PC-3 (cell line): Measurements from ENCODE around the gene APEX1. TPM values are rescaled to one million over a fixed set of nuclear protein-coding genes. Genes with fewer than 3 reads are reported as not detected.
"Not testable (repeated sequence)": the region's sequence is repeated elsewhere in the genome, so short reads cannot be mapped to it uniquely, and the experiment has no call there.

Experiments used
- ATAC-seq: fragments of 200-7000 bp; cut with Tn5 transposase; 2 replicates; pipeline ENCODE4 v1.9.1; 2020; ENCODE audit warnings: mild to moderate bottlenecking, moderate library complexity
- BruUV-seq: library from RNA; stranded (reverse); fragments of 400-500 nt; replicated peaks from 2 replicates; lab custom pipeline; 2021; lab: Mats Ljungman, UMichigan
- CTCF ChIA-PET: fragments of 300-600 bp; sonication (Branson Sonifier 250); formaldehyde crosslinking; loops from one replicate; lab custom pipeline; 2022; ENCODE audit warnings: antibody characterized with exemption; lab: Charles Lee
- POLR2A ChIA-PET: fragments of 300-600 bp; sonication (Branson Sonifier 250); formaldehyde crosslinking; loops from one replicate; lab custom pipeline; 2022; ENCODE audit warnings: antibody characterized with exemption; ENCODE audit not compliant: unreplicated experiment; lab: Charles Lee
- DNase-seq: peaks from one replicate; pipeline ENCODE4 v3.0.0-alpha.2; 2015
- H2AFZ ChIP-seq: fragments of 300-600 bp; sonication (generic); 2 replicates; pipeline ENCODE4 v1.6.0; 2016; ENCODE audit warnings: antibody characterized with exemption, low read length
- H3F3A ChIP-seq: fragments of 300-600 bp; sonication (generic); one replicate; pipeline ENCODE4 v1.6.0; 2017; ENCODE audit warnings: antibody characterized with exemption, low read length, control low read depth, mild to moderate bottlenecking; ENCODE audit not compliant: unreplicated experiment
- H3K27ac ChIP-seq: fragments of 300-600 bp; sonication (generic); 2 replicates; pipeline ENCODE4 v1.5.1; 2016; ENCODE audit warnings: mild to moderate bottlenecking, low read length
- H3K27me3 ChIP-seq: fragments of 300-600 bp; sonication (generic); 2 replicates; pipeline ENCODE4 v1.6.1; 2016; ENCODE audit warnings: low read length, mixed read lengths
- H3K36me3 ChIP-seq: fragments of 300-600 bp; sonication (generic); 2 replicates; pipeline ENCODE4 v1.6.1; 2016; ENCODE audit warnings: low read depth, mixed run types, low read length, mixed read lengths
- H3K4me1 ChIP-seq: fragments of 300-600 bp; sonication (generic); 2 replicates; pipeline ENCODE4 v1.5.1; 2016; ENCODE audit warnings: low read length; ENCODE audit not compliant: insufficient read depth
- H3K4me2 ChIP-seq: fragments of 300-600 bp; sonication (generic); 2 replicates; pipeline ENCODE4 v1.6.0; 2016; ENCODE audit warnings: low read length
- H3K4me3 ChIP-seq: fragments of 300-600 bp; sonication (generic); 2 replicates; pipeline ENCODE4 v1.5.1; 2016; ENCODE audit warnings: mild to moderate bottlenecking, low read length, mixed read lengths
- H3K79me2 ChIP-seq: fragments of 300-600 bp; sonication (generic); 2 replicates; pipeline ENCODE4 v1.6.1; 2017; ENCODE audit warnings: low read length, mixed read lengths
- H3K9ac ChIP-seq: fragments of 300-600 bp; sonication (generic); 2 replicates; pipeline ENCODE4 v1.6.0; 2016; ENCODE audit warnings: mild to moderate bottlenecking, low read length
- H3K9me2 ChIP-seq: fragments of 300-600 bp; sonication (generic); replicated peaks from 2 replicates; pipeline ENCODE4 v1.6.1; 2016; ENCODE audit warnings: mixed run types, low read length, mixed read lengths
- H3K9me3 ChIP-seq: fragments of 300-600 bp; sonication (generic); 2 replicates; pipeline ENCODE4 v1.6.1; 2016; ENCODE audit warnings: low read length, mixed read lengths
- H4K20me1 ChIP-seq: fragments of 300-600 bp; sonication (generic); 2 replicates; pipeline ENCODE4 v1.6.1; 2016; ENCODE audit warnings: low read length, mixed read lengths
- EZH2 ChIP-seq: fragments of 300-600 bp; sonication (generic); IDR thresholded peaks from one replicate; pipeline ENCODE4 v1.6.1; 2017; ENCODE audit warnings: antibody characterized with exemption, mild to moderate bottlenecking, low read length; ENCODE audit not compliant: unreplicated experiment
- EZH2phosphoT487 ChIP-seq: fragments of 300-600 bp; sonication (generic); IDR thresholded peaks from 2 replicates; pipeline ENCODE4 v1.6.1; 2018; ENCODE audit warnings: mild to moderate bottlenecking, antibody characterized with exemption, low read length, borderline replicate concordance
- intact Hi-C: fragments of 100-400 bp; cut with micrococcal nuclease; formaldehyde crosslinking; loops from 2 replicates; pipeline ENCODE4 v1.9.0; 2023
- total RNA-seq: library from RNA; depleted of rRNA; stranded (reverse); fragments of >200 nt; gene quantifications from 2 replicates; pipeline ENCODE4 v1.2.3, GENCODE V29; 2014
- TF ChIP-seq, protein P1 (sequence below): fragments of 300-600 bp; sonication (generic); conservative IDR thresholded peaks from 2 replicates; pipeline ENCODE4 v1.5.1; 2017; ENCODE audit warnings: antibody characterized with exemption, low read depth, mild to moderate bottlenecking, low read length

Gene APEX1
- total RNA-seq, 1 experiment from 2014 or later, result 147 TPM

DNA sequence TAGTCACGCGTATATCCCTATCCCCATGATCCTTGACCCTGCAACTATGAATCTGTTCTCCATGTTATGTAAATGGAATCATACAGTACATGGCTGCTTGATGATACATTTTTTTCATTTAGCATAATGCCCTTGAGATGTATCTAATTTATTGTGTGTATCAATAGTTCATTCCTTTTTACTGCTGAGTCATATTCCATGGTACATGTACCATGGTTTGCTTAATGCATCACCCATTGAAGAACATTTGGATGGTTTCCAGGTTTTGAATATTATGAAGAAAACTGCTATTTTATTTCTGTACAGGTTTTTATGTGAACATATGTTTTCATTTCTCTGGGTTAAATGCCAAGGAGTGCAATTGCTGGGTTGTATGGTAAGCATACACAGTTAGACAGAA is 46.3 kb downstream of the APEX1 start:
- H3K79me2 ChIP-seq, result no peaks in the 10 kb centered on the region
- no peaks in the 10 kb centered on the region for H3K9me2 ChIP-seq
- no peak overlapping the region for H3K4me3 ChIP-seq
- no peaks in the 10 kb centered on the region for H3K27me3 ChIP-seq
- ChIA-PET POLR2A (no interaction called here), CTCF (no interaction called here)
- peak overlapping the region; percentile 3; the same call in 1 of the 2 replicates for H3K4me2 ChIP-seq
- no TSS peak for BruUV-seq
- peaks cover 28% of the 10 kb centered on the region for H3K4me1 ChIP-seq
- intact Hi-C loops, result no loop called here
- H4K20me1 ChIP-seq, result no peaks in the 10 kb centered on the region
- H3F3A ChIP-seq, result no peaks in the 10 kb centered on the region
- H3K27ac ChIP-seq, result peak overlapping the region; percentile 41
- no peaks in the 10 kb centered on the region for H3K36me3 ChIP-seq
- H3K9ac ChIP-seq, result no peak overlapping the region
- DNase-seq (peak; percentile 89), ATAC-seq (peak; percentile 74)
- TF ChIP-seq EZH2phosphoT487 (no peak), EZH2 (no peak)
- TF ChIP-seq, protein P1, sequence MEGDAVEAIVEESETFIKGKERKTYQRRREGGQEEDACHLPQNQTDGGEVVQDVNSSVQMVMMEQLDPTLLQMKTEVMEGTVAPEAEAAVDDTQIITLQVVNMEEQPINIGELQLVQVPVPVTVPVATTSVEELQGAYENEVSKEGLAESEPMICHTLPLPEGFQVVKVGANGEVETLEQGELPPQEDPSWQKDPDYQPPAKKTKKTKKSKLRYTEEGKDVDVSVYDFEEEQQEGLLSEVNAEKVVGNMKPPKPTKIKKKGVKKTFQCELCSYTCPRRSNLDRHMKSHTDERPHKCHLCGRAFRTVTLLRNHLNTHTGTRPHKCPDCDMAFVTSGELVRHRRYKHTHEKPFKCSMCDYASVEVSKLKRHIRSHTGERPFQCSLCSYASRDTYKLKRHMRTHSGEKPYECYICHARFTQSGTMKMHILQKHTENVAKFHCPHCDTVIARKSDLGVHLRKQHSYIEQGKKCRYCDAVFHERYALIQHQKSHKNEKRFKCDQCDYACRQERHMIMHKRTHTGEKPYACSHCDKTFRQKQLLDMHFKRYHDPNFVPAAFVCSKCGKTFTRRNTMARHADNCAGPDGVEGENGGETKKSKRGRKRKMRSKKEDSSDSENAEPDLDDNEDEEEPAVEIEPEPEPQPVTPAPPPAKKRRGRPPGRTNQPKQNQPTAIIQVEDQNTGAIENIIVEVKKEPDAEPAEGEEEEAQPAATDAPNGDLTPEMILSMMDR, result no peak
- H3K9me3 ChIP-seq, result no peaks in the 10 kb centered on the region
- H2AFZ ChIP-seq, result no peak overlapping the region

DNA sequence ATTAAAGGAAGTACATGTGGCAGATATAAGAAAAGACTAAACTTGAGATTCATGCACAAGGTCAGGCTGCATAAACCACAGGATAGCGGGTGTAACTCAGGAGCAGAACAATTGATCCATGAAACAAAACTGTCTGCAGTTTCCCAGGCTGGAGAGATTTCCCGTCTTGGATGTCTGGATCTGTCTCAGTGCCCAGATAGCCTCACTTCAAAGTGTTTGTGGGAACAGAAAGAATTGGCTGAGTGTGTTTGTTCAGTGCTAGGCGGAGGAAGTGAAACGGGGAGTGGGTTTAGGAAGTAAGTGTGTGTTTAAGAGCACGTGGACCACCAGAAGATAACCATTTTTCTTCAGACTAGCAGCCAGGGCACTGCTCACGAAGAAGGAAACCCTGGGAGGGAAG is 48.9 kb downstream of the APEX1 start:
- H3K9me3 ChIP-seq, result no peaks in the 10 kb centered on the region

DNA sequence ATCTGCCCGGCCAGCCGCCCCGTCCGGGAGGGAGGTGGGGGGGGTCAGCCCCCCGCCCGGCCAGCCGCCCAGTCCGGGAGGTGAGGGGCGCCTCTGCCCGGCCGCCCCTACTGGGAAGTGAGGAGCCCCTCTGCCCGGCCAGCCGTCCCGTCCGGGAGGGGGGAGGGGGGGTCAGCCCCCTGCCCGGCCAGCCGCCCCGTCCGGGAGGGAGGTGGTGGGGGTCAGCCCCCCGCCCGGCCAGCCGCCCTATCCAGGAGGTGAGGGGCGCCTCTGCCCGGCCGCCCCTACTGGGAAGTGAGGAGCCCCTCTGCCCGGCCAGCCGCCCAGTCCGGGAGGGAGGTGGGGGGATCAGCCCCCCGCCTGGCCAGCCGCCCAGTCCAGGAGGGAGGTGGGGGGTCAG is 51.2 kb downstream of the APEX1 start:
- H2AFZ ChIP-seq, H3K9ac ChIP-seq, DNase-seq, H3K36me3 ChIP-seq, H3K27me3 ChIP-seq, intact Hi-C loops, H3K4me2 ChIP-seq, H3K27ac ChIP-seq, H3K9me2 ChIP-seq, H3K4me1 ChIP-seq, H3F3A ChIP-seq, H4K20me1 ChIP-seq, ATAC-seq, POLR2A ChIA-PET, H3K4me3 ChIP-seq, CTCF ChIA-PET, H3K79me2 ChIP-seq, H3K9me3 ChIP-seq, BruUV-seq: not testable (repeated sequence)

More for the DNA sequence above, 48.9 kb downstream of the APEX1 start:
- Histone ChIP-seq H3F3A (no peaks in the 10 kb centered on the region), H3K4me3 (no peak overlapping the region), H3K27ac (no peak overlapping the region), H3K9ac (no peak overlapping the region), H3K9me2 (no peaks in the 10 kb centered on the region), H2AFZ (no peak overlapping the region), H4K20me1 (no peaks in the 10 kb centered on the region), H3K36me3 (no peaks in the 10 kb centered on the region), H3K4me1 (peaks cover 21% of the 10 kb centered on the region), H3K79me2 (no peaks in the 10 kb centered on the region), H3K27me3 (no peaks in the 10 kb centered on the region), H3K4me2 (no peak overlapping the region)
- ATAC-seq (no peak), DNase-seq (no peak)
- intact Hi-C loops, result loop anchor here (2.0 kb wide), 1 partner anchor 13 kb away; no protein-coding TSS in a partner anchor
- ChIA-PET POLR2A (no interaction called here), CTCF (no interaction called here)
- no TSS peak for BruUV-seq
- TF ChIP-seq EZH2phosphoT487 (no peak), EZH2 (no peak)
- TF ChIP-seq, protein P1, result no peak

DNA sequence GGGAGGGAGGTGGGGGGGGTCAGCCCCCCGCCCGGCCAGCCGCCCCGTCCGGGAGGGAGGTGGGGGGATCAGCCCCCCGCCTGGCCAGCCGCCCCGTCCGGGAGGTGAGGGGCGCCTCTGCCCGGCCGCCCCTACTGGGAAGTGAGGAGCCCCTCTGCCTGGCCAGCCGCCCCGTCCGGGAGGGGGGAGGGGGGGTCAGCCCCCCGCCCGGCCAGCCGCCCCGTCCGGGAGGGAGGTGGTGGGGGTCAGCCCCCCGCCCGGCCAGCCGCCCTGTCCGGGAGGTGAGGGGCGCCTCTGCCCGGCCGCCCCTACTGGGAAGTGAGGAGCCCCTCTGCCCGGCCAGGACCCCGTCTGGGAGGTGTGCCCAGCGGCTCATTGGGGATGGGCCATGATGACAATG is 51.7 kb downstream of the APEX1 start:
- H3K36me3 ChIP-seq, DNase-seq, POLR2A ChIA-PET, H3K4me3 ChIP-seq, intact Hi-C loops, ATAC-seq, H3K9ac ChIP-seq, BruUV-seq, CTCF ChIA-PET, H3K79me2 ChIP-seq, H3K27me3 ChIP-seq, H3K4me1 ChIP-seq, H3K27ac ChIP-seq, H3F3A ChIP-seq, H3K9me3 ChIP-seq, H3K9me2 ChIP-seq, H4K20me1 ChIP-seq, H2AFZ ChIP-seq, H3K4me2 ChIP-seq: not testable (repeated sequence)
